Activated CD4-positive, alpha-beta T cell treated with anti-CD3 and anti-CD28 coated beads, Interleukin-2, amount 50 U/mL, for 48 hours (primary cell): ENCODE measurements around the gene TIMD4.
"Not testable (repeated sequence)": the region's sequence is repeated elsewhere in the genome, so short reads cannot be mapped to it uniquely, and the experiment has no call there.

ENCODE experiments used
- DNase-seq, 2 experiments: peaks; one replicate each; pipeline ENCODE4 v3.0.0-alpha.2; 2020

TIMD4 gene

GRCh38 chr5:156963125-156963524 lies at the start of gene TIMD4:
Gene TIMD4, minus strand, starts transcription at chr5:156963226. Its CDS starts 28 bp downstream, at chr5:156963198.
- DNase-seq, result no peak

- no peak for DNase-seq
Observed at GRCh38 chr5:157006262-157006661, 43.2 kb upstream of the TIMD4 start.

- DNase-seq, result no peak
Observed at GRCh38 chr5:157004893-157005551, 42.0 kb upstream of the TIMD4 start.

GRCh38 chr5:156991714-156992113 lies 28.7 kb upstream of the TIMD4 start:
- DNase-seq, result no peak

GRCh38 chr5:156984064-156984463 lies 21.0 kb upstream of the TIMD4 start:
- no peak for DNase-seq

GRCh38 chr5:156981481-156981880 lies 18.5 kb upstream of the TIMD4 start:
- no peak for DNase-seq

GRCh38 chr5:156974328-156974727 lies 11.3 kb upstream of the TIMD4 start:
- no peak for DNase-seq

GRCh38 chr5:156971848-156972525 lies 9.0 kb upstream of the TIMD4 start:
- no peak for DNase-seq

GRCh38 chr5:156971415-156971814 lies 8.4 kb upstream of the TIMD4 start:
- DNase-seq, result no peak

- not testable (repeated sequence) for DNase-seq
Observed at GRCh38 chr5:156967386-156967785, 4.4 kb upstream of the TIMD4 start.

- DNase-seq, result no peak
Observed at GRCh38 chr5:156956321-156956720, 6.7 kb downstream of the TIMD4 start.

GRCh38 chr5:156951359-156951758 lies 11.7 kb downstream of the TIMD4 start:
- no peak for DNase-seq

- DNase-seq, result no peak
Observed at GRCh38 chr5:156950716-156951115, 12.3 kb downstream of the TIMD4 start.

GRCh38 chr5:156949424-156949823 lies 13.6 kb downstream of the TIMD4 start:
- no peak for DNase-seq

- DNase-seq, result no peak
Observed at GRCh38 chr5:156947925-156948324, 15.1 kb downstream of the TIMD4 start.

- no peak for DNase-seq
Observed at GRCh38 chr5:156942064-156942463, 21.0 kb downstream of the TIMD4 start.

GRCh38 chr5:156940462-156940861 lies 22.6 kb downstream of the TIMD4 start:
- DNase-seq, result not testable (repeated sequence)

GRCh38 chr5:156936972-156937371 lies 26.1 kb downstream of the TIMD4 start:
- no peak for DNase-seq

GRCh38 chr5:156934450-156935211 lies 28.4 kb downstream of the TIMD4 start:
- DNase-seq, result peak; percentile 62 to 70

GRCh38 chr5:156929366-156929948 lies 33.6 kb downstream of the TIMD4 start:
- no peak for DNase-seq

GRCh38 chr5:156927545-156927944 lies 35.5 kb downstream of the TIMD4 start:
- DNase-seq, result no peak

- not testable (repeated sequence) for DNase-seq
Observed at GRCh38 chr5:156925767-156926166, 37.3 kb downstream of the TIMD4 start.

- DNase-seq, result no peak
Observed at GRCh38 chr5:156922207-156922792, 40.7 kb downstream of the TIMD4 start.
